Activated naive CD4-positive, alpha-beta T cell treated with anti-CD3 and anti-CD28 coated beads for 36 hours (primary cell): ENCODE measurements around the gene ACKR2. TPM values are rescaled to one million over a fixed set of nuclear protein-coding genes. Genes with fewer than 3 reads are reported as not detected.

ENCODE experiments used
- CTCF ChIA-PET: fragments of 350-600 bp; sonication (Branson Sonifier 250); formaldehyde crosslinking; loops from one replicate; lab custom pipeline; 2021; ENCODE audit warnings: antibody characterized with exemption; lab: Charles Lee
- DNase-seq: peaks from one replicate; pipeline ENCODE4 v3.0.0-alpha.2; 2020
- H3K27ac Mint-ChIP-seq: one replicate; pipeline ENCODE4 v1.8.0; 2021; ENCODE audit warnings: mild to moderate bottlenecking, mixed read lengths
- H3K27me3 Mint-ChIP-seq: one replicate; pipeline ENCODE4 v1.8.0; 2021; ENCODE audit warnings: low read depth, mixed read lengths
- H3K36me3 Mint-ChIP-seq: one replicate; pipeline ENCODE4 v1.8.0; 2021; ENCODE audit warnings: low read depth, mixed read lengths
- H3K4me1 Mint-ChIP-seq: one replicate; pipeline ENCODE4 v1.8.0; 2021; ENCODE audit warnings: low read depth, mixed read lengths
- H3K4me3 Mint-ChIP-seq: one replicate; pipeline ENCODE4 v1.8.0; 2021; ENCODE audit warnings: mild to moderate bottlenecking, moderate library complexity, mixed read lengths
- H3K9me3 Mint-ChIP-seq: one replicate; pipeline ENCODE4 v1.8.0; 2021; ENCODE audit warnings: mixed read lengths
- intact Hi-C: fragments of 100-400 bp; cut with micrococcal nuclease; formaldehyde crosslinking; loops from one replicate; pipeline ENCODE4 v1.15.1; 2023
- total RNA-seq, 2 experiments: library from RNA; stranded (reverse); gene quantifications; one replicate each; pipeline ENCODE4 v1.2.3, GENCODE V29; 2021

ACKR2 gene, protein sequence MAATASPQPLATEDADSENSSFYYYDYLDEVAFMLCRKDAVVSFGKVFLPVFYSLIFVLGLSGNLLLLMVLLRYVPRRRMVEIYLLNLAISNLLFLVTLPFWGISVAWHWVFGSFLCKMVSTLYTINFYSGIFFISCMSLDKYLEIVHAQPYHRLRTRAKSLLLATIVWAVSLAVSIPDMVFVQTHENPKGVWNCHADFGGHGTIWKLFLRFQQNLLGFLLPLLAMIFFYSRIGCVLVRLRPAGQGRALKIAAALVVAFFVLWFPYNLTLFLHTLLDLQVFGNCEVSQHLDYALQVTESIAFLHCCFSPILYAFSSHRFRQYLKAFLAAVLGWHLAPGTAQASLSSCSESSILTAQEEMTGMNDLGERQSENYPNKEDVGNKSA
- under 1 TPM; 0.42 to 0.76 TPM for total RNA-seq

- Mint-ChIP-seq H3K4me1 (peaks cover 8% of the 10 kb centered on the region), H3K27me3 (peaks cover 11% of the 10 kb centered on the region), H3K9me3 (no peaks in the 10 kb centered on the region), H3K4me3 (no peak within 1 kb of the TSS), H3K36me3 (peaks cover under 1% of the 10 kb centered on the region), H3K27ac (no peak within 1 kb of the TSS)
- DNase-seq = no peak
- CTCF ChIA-PET = interaction anchor here (0.6 kb wide), 1 partner anchor 39 kb away, joined by 3 read pairs; no protein-coding TSS in a partner anchor
- intact Hi-C loops = loop anchor here (10.0 kb wide), 1 partner anchor 296 kb away; the partner anchor contains the start of gene POMGNT2
Observed at GRCh38 chr3:42809202-42809601, at the start of gene ACKR2. TSS of gene ACKR2 (plus strand) at chr3:42809445. CDS start at chr3:42864503, 55,058 bp downstream.

DNA sequence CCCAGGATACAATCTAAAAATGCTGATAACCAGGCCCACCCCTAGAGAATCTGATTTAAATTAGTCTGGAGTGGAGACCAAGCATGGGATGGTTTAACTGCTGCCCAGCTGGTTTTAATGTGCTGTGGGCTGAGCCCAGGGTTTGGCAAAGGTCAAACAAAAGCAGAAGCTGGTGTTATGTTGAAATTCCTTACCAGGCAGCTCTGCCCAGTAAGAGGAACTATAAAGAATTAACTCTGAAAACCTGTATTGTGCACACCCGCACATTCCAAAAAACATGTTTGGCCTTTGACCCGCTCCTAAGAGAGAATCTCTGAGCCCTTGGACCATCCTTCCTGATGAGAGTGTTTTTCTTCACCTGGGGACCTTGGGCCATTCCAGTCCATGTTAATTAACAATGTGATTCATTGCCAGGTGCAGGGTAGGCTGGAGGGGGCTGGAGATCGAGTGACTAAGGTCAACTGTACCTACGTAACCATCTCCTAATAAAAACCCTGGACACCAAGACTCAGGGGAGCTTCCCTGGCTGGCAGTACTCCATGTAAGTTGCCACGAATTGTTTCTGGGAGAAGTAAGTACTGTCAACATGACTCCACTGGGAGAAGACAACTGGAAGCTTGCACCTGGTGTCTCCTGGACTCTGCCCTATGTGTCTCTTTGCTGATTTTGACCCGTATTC, 47.1 kb upstream of the ACKR2 start:
- intact Hi-C loops = no loop called here

GRCh38 chr3:42763021-42763420, 46.2 kb upstream of the ACKR2 start:
- no peak overlapping the region for H3K4me3 Mint-ChIP-seq
- peak; percentile 20 for DNase-seq
- no peaks in the 10 kb centered on the region for H3K36me3 Mint-ChIP-seq
- H3K27ac Mint-ChIP-seq = no peak overlapping the region
- H3K27me3 Mint-ChIP-seq = no peaks in the 10 kb centered on the region
- CTCF ChIA-PET = no interaction called here
- no peaks in the 10 kb centered on the region for H3K9me3 Mint-ChIP-seq
- no peaks in the 10 kb centered on the region for H3K4me1 Mint-ChIP-seq
- intact Hi-C loops = no loop called here

More for the DNA sequence above, 47.1 kb upstream of the ACKR2 start:
- CTCF ChIA-PET = interaction anchor here (0.7 to 0.8 kb wide), 2 partner anchors 19 to 102 kb away, joined by 3 read pairs; no protein-coding TSS in a partner anchor
- no peak for DNase-seq
- Mint-ChIP-seq H3K4me3 (no peak overlapping the region), H3K4me1 (no peaks in the 10 kb centered on the region), H3K9me3 (no peaks in the 10 kb centered on the region), H3K27me3 (no peaks in the 10 kb centered on the region), H3K36me3 (no peaks in the 10 kb centered on the region), H3K27ac (no peak overlapping the region)

DNA sequence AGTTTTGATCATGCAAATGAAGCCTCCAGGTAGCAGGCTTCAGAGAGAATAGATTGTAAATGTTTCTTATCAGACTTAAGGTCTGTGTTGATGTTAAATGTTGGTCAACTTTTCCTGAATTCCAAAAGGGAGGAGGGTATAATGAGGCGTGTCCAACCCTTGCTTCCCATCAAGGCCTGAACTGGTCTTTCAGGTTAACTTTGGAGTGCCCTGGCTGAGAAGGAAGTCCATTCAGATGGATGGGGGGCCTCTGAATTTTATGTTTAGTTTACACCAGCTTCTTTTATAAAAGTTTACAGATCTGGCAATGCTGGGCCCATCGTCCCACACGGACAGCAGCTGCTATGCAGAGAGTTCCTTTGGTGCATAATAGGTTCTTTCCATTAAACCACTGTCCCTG, 45.1 kb upstream of the ACKR2 start:
- Mint-ChIP-seq H3K4me1 (no peaks in the 10 kb centered on the region), H3K9me3 (no peaks in the 10 kb centered on the region), H3K4me3 (no peak overlapping the region), H3K36me3 (no peaks in the 10 kb centered on the region), H3K27ac (no peak overlapping the region), H3K27me3 (no peaks in the 10 kb centered on the region)
- CTCF ChIA-PET = interaction anchor here (1.0 kb wide), 1 partner anchor 16 kb away, joined by 3 read pairs; no protein-coding TSS in a partner anchor
- no peak for DNase-seq
- intact Hi-C loops = no loop called here

- H3K4me3 Mint-ChIP-seq = no peak overlapping the region
- no peaks in the 10 kb centered on the region for H3K9me3 Mint-ChIP-seq
- CTCF ChIA-PET = interaction anchor here (1.0 kb wide), 1 partner anchor 15 kb away, joined by 3 read pairs; no protein-coding TSS in a partner anchor
- H3K36me3 Mint-ChIP-seq = no peaks in the 10 kb centered on the region
- intact Hi-C loops = no loop called here
- no peaks in the 10 kb centered on the region for H3K27me3 Mint-ChIP-seq
- DNase-seq = no peak
- no peaks in the 10 kb centered on the region for H3K4me1 Mint-ChIP-seq
- H3K27ac Mint-ChIP-seq = no peak overlapping the region
Observed at GRCh38 chr3:42764561-42765295, 44.5 kb upstream of the ACKR2 start.

GRCh38 chr3:42769477-42770131, 39.6 kb upstream of the ACKR2 start:
- intact Hi-C loops = no loop called here
- no peak for DNase-seq
- H3K36me3 Mint-ChIP-seq = no peaks in the 10 kb centered on the region
- H3K4me1 Mint-ChIP-seq = peaks cover 10% of the 10 kb centered on the region
- H3K27me3 Mint-ChIP-seq = no peaks in the 10 kb centered on the region
- peaks cover 3% of the 10 kb centered on the region for H3K9me3 Mint-ChIP-seq
- CTCF ChIA-PET = interaction anchor here (1.6 kb wide), 1 partner anchor 11 kb away, joined by 4 read pairs; no protein-coding TSS in a partner anchor
- H3K27ac Mint-ChIP-seq = no peak overlapping the region
- H3K4me3 Mint-ChIP-seq = no peak overlapping the region

GRCh38 chr3:42771271-42771670, 38.0 kb upstream of the ACKR2 start:
- no peak for DNase-seq
- Mint-ChIP-seq H3K36me3 (no peaks in the 10 kb centered on the region), H3K27ac (no peak overlapping the region), H3K4me1 (peaks cover 10% of the 10 kb centered on the region), H3K9me3 (peaks cover 3% of the 10 kb centered on the region), H3K4me3 (no peak overlapping the region), H3K27me3 (no peaks in the 10 kb centered on the region)
- intact Hi-C loops = no loop called here
- CTCF ChIA-PET = no interaction called here

DNA sequence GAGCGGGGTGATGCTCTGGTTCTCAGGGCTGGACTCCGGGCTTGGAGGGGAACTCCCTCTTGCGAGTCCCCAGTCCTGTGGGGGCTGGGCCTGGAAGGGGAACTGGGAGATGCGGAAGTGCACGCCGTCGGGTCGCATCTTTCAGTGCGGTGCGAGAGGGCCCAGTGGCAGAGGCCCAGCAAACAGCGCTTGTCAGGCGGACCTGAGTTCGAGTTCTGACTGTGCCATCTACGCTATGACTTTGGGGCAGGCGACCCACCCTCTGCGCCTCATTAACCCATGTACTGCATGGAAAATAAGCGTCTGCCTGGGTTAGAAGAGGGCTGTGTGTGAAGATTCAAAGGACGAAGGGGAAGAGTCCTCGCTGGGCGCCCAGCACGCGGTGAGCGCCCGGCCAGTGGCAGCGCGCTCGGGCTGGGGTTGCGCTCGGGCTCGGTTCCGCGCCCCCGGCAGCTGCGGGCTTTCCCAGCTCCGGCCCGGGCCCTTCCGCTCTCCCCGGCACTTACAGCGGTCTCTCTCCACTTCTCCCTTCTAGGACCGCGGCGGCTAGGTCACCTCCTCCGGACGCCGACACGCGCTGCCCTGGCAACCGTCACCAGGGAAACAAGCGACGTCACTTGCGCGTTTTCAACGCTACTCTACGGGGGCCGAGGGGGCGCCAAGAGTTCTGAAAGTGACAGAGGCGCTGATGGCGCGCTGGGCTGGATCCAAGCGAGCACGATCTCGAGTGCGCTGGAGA, 36.4 kb upstream of the ACKR2 start, which contains the start of gene CCDC13:
TSS of gene CCDC13 (minus strand) at position 584 of the 739 bp plus-strand sequence. CDS start 14,908 bp downstream, outside the sequence.
- H3K27me3 Mint-ChIP-seq = no peaks in the 10 kb centered on the region
- H3K36me3 Mint-ChIP-seq = no peaks in the 10 kb centered on the region
- peak; percentile 96 for DNase-seq
- H3K4me1 Mint-ChIP-seq = peaks cover 10% of the 10 kb centered on the region
- peak within 1 kb of the TSS; percentile 78 for H3K4me3 Mint-ChIP-seq
- intact Hi-C loops = loop anchor here (1.0 to 2.0 kb wide), 3 partner anchors 32 to 191 kb away; partner anchors contain the start of gene HIGD1A
- peak within 1 kb of the TSS; percentile 4 for H3K27ac Mint-ChIP-seq
- CTCF ChIA-PET = no interaction called here
- H3K9me3 Mint-ChIP-seq = peaks cover 3% of the 10 kb centered on the region

GRCh38 chr3:42773409-42773751, 35.9 kb upstream of the ACKR2 start:
- Mint-ChIP-seq H3K9me3 (peaks cover 3% of the 10 kb centered on the region), H3K4me3 (peak overlapping the region; percentile 78), H3K4me1 (peaks cover 10% of the 10 kb centered on the region), H3K27me3 (no peaks in the 10 kb centered on the region), H3K27ac (peak overlapping the region; percentile 4), H3K36me3 (no peaks in the 10 kb centered on the region)
- no peak for DNase-seq
- intact Hi-C loops = loop anchor here (1.0 to 2.0 kb wide), 3 partner anchors 31 to 191 kb away; partner anchors contain the start of gene HIGD1A
- CTCF ChIA-PET = interaction anchor here (1.8 kb wide), 1 partner anchor 66 kb away, joined by 6 read pairs; no protein-coding TSS in a partner anchor

- DNase-seq = no peak
- intact Hi-C loops = no loop called here
- no peak overlapping the region for H3K4me3 Mint-ChIP-seq
- no peaks in the 10 kb centered on the region for H3K27me3 Mint-ChIP-seq
- peaks cover 2% of the 10 kb centered on the region for H3K36me3 Mint-ChIP-seq
- no peaks in the 10 kb centered on the region for H3K9me3 Mint-ChIP-seq
- CTCF ChIA-PET = interaction anchor here (0.7 to 3.3 kb wide), 8 partner anchors 18 to 103 kb away, joined by 3 to 19 read pairs (median 6); no protein-coding TSS in a partner anchor
- no peaks in the 10 kb centered on the region for H3K4me1 Mint-ChIP-seq
- no peak overlapping the region for H3K27ac Mint-ChIP-seq
Observed at GRCh38 chr3:42778644-42779043, 30.6 kb upstream of the ACKR2 start.

GRCh38 chr3:42780398-42780797, 28.8 kb upstream of the ACKR2 start:
- intact Hi-C loops = loop anchor here (5.0 kb wide), 1 partner anchor 292 kb away; no protein-coding TSS in a partner anchor
- CTCF ChIA-PET = interaction anchor here (0.7 to 3.3 kb wide), 15 partner anchors 11 to 190 kb away, joined by 3 to 19 read pairs (median 4); partner anchors contain the start of genes HIGD1A and SS18L2
- H3K4me1 Mint-ChIP-seq = no peaks in the 10 kb centered on the region

More at GRCh38 chr3:42780398-42780797, 28.8 kb upstream of the ACKR2 start:
- Mint-ChIP-seq H3K27me3 (no peaks in the 10 kb centered on the region), H3K4me3 (no peak overlapping the region), H3K36me3 (peaks cover 2% of the 10 kb centered on the region), H3K27ac (no peak overlapping the region), H3K9me3 (no peaks in the 10 kb centered on the region)
- DNase-seq = no peak
